ENCODE results near the gene H6PD. TPM values are rescaled to one million over a fixed set of nuclear protein-coding genes. Genes with fewer than 3 reads are reported as not detected.
A peak's percentile ranks its signal among the peaks of the same experiment; 100 is the strongest.

The H6PD gene
- total RNA-seq: 23.4 and 23.9 TPM in 2 replicates
- long read RNA-seq, partial matches to known transcripts: 0 of 7 reads
- long read RNA-seq, other reads (novel, unspliced or antisense): 7 of 7 reads

DNA sequence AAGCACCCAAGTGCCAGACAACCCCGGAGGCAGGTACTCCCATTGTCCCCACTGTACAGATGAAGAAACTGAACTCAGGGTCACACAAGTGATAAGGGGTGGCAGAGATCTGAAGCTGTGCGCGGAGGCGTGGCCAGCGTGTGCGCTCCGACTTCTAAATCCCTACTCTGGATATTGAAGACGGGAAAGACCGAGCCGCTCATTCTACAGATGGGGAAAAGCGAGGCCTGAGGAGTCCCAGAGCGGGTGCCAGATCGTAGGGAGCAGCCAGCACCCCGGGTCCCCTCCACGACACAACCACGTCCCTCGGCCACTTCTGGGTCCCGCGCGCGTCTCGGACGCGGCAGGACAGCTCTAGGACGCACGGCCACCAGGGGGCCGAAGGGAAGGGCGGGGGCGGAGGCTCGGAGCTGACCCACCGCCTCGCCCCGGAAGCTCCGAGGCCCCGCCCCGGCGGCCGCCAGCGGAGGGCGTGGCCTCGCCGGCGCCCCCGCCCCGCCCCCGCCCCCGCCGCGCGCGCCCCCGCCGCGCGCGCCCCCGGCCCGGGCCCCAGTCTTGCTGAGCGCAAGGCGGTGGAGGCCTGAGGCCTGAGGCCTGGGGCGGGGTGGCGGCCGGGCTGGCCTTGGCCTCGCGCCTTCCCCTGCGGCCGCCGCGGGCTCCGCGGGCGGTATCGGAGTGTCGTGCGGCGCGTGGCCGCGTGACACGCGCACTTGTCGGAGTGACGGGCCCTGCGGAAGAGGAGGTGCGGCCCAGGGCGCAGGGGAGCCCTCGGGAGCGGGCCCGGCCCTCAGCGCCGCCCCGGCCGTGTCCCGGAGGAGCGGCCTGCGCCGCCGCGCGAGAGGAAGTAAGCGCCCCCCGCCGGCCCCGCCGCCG lies at the start of gene H6PD:
Gene H6PD, plus strand, starts transcription at position 552 of the 873 bp plus-strand sequence. CDS start 10,161 bp downstream, outside the sequence.
- Mint-ChIP-seq H3K4me1 (peaks cover 24% of the 10 kb centered on the region), H3K9me3 (no peaks in the 10 kb centered on the region), H3K27ac (ENCODE audit: unreplicated experiment) (peak within 1 kb of the TSS; percentile 89), H3K4me3 (peak within 1 kb of the TSS; percentile 92), H3K27me3 (ENCODE audit: low read depth) (peaks cover 7% of the 10 kb centered on the region), H3K36me3 (ENCODE audit: low read depth) (no peaks in the 10 kb centered on the region)
- DNase-seq (ENCODE audit: low read depth, low spot score): peak; percentile 84
- peak; percentile 79 for TF ChIP-seq CTCF (conservative IDR thresholded peaks at IDR 0.05)

GRCh38 chr1:9186082-9186859 lies 48.3 kb upstream of the H6PD start:
- TF ChIP-seq CTCF (conservative IDR thresholded peaks at IDR 0.05): no peak
- H3K27ac Mint-ChIP-seq (ENCODE audit: unreplicated experiment): no peak overlapping the region
- no peak overlapping the region for H3K4me3 Mint-ChIP-seq
- peaks cover 18% of the 10 kb centered on the region for H3K4me1 Mint-ChIP-seq
- H3K36me3 Mint-ChIP-seq (ENCODE audit: low read depth): no peaks in the 10 kb centered on the region
- no peak for DNase-seq (ENCODE audit: low read depth, low spot score)
- peaks cover 45% of the 10 kb centered on the region for H3K27me3 Mint-ChIP-seq (ENCODE audit: low read depth)
- H3K9me3 Mint-ChIP-seq: peaks cover 4% of the 10 kb centered on the region

- no peaks in the 10 kb centered on the region for H3K36me3 Mint-ChIP-seq (ENCODE audit: low read depth)
- H3K4me1 Mint-ChIP-seq: peaks cover 12% of the 10 kb centered on the region
- H3K9me3 Mint-ChIP-seq: peaks cover 4% of the 10 kb centered on the region
- no peak for TF ChIP-seq CTCF (conservative IDR thresholded peaks at IDR 0.05)
- H3K27me3 Mint-ChIP-seq (ENCODE audit: low read depth): peaks cover 38% of the 10 kb centered on the region
- no peak overlapping the region for H3K4me3 Mint-ChIP-seq
- DNase-seq (ENCODE audit: low read depth, low spot score): no peak
- no peak overlapping the region for H3K27ac Mint-ChIP-seq (ENCODE audit: unreplicated experiment)
Measured at GRCh38 chr1:9187004-9187403, 47.6 kb upstream of the H6PD start.

- Mint-ChIP-seq H3K4me1 (peaks cover 12% of the 10 kb centered on the region), H3K27ac (ENCODE audit: unreplicated experiment) (no peak overlapping the region), H3K27me3 (ENCODE audit: low read depth) (peaks cover 19% of the 10 kb centered on the region), H3K9me3 (peaks cover 4% of the 10 kb centered on the region), H3K4me3 (peak overlapping the region; percentile 44), H3K36me3 (ENCODE audit: low read depth) (no peaks in the 10 kb centered on the region)
- DNase-seq (ENCODE audit: low read depth, low spot score): no peak
- no peak for TF ChIP-seq CTCF (conservative IDR thresholded peaks at IDR 0.05)
Measured at GRCh38 chr1:9190234-9190633, 44.3 kb upstream of the H6PD start.

DNA sequence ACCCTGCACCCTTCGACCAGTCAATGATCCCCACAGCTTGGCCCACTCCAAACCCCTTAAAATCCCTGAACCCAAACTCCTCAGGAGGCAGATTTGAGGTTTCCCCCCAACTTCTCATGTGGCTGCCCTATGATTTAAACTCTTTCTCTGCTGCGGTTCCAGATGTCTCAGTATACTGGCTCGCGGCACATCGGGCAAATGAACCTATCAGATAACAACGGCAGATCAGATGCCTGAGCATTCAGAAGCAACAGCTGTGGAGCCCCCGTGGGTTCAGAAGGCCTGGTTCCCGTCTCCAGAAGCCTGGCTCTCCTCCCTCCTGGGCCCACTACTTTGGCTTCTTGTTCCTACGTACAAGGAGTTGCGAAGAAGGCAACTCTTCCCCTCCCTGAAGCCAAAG lies 43.3 kb upstream of the H6PD start:
- H3K9me3 Mint-ChIP-seq: peaks cover 4% of the 10 kb centered on the region
- no peak for TF ChIP-seq CTCF (conservative IDR thresholded peaks at IDR 0.05)
- no peak for DNase-seq (ENCODE audit: low read depth, low spot score)
- H3K27me3 Mint-ChIP-seq (ENCODE audit: low read depth): peaks cover 21% of the 10 kb centered on the region
- no peak overlapping the region for H3K4me3 Mint-ChIP-seq
- no peak overlapping the region for H3K27ac Mint-ChIP-seq (ENCODE audit: unreplicated experiment)
- peaks cover 14% of the 10 kb centered on the region for H3K4me1 Mint-ChIP-seq
- no peaks in the 10 kb centered on the region for H3K36me3 Mint-ChIP-seq (ENCODE audit: low read depth)
